NOMO-1 (cell line): ENCODE measurements around the gene FNDC1.

ENCODE experiments used
- DNase-seq, 2 experiments: peaks; one replicate each; lab custom pipeline; 2025; ENCODE audit not compliant: unreplicated experiment in 2 of 2; lab: John Stamatoyannopoulos, UW

FNDC1 gene

GRCh38 chr6:159156089-159156488 lies 13.1 kb upstream of the FNDC1 start:
- no peak for DNase-seq

- no peak for DNase-seq
Observed at GRCh38 chr6:159157431-159157830, 11.8 kb upstream of the FNDC1 start.

GRCh38 chr6:159161839-159162238 lies 7.4 kb upstream of the FNDC1 start:
- DNase-seq = no peak

GRCh38 chr6:159163901-159164370 lies 5.3 kb upstream of the FNDC1 start:
- DNase-seq = no peak

- peak in 1 of 2 experiments; percentile 56 for DNase-seq
Observed at GRCh38 chr6:159168536-159169192, 536 bp upstream of the FNDC1 start.

GRCh38 chr6:159169557-159170332 lies 545 bp downstream of the FNDC1 start:
- no peak for DNase-seq

- DNase-seq = no peak
Observed at GRCh38 chr6:159170333-159170672, 1.1 kb downstream of the FNDC1 start.

GRCh38 chr6:159170999-159171712 lies 2.0 kb downstream of the FNDC1 start:
- DNase-seq = peak in 1 of 2 experiments; percentile 5

GRCh38 chr6:159172091-159172491 lies 2.9 kb downstream of the FNDC1 start:
- no peak for DNase-seq

GRCh38 chr6:159174263-159174969 lies 5.2 kb downstream of the FNDC1 start:
- peak; percentile 62 to 77 for DNase-seq

- DNase-seq = no peak
Observed at GRCh38 chr6:159176913-159177312, 7.7 kb downstream of the FNDC1 start.

- no peak for DNase-seq
Observed at GRCh38 chr6:159178847-159179246, 9.6 kb downstream of the FNDC1 start.

GRCh38 chr6:159180001-159180400 lies 10.8 kb downstream of the FNDC1 start:
- no peak for DNase-seq

GRCh38 chr6:159181914-159182313 lies 12.7 kb downstream of the FNDC1 start:
- DNase-seq = no peak

- no peak for DNase-seq
Observed at GRCh38 chr6:159184559-159184958, 15.4 kb downstream of the FNDC1 start.

- peak in 1 of 2 experiments; percentile 52 for DNase-seq
Observed at GRCh38 chr6:159190460-159190859, 21.3 kb downstream of the FNDC1 start.

- peak in 1 of 2 experiments; percentile 38 for DNase-seq
Observed at GRCh38 chr6:159193923-159194322, 24.7 kb downstream of the FNDC1 start.

GRCh38 chr6:159194421-159194820 lies 25.2 kb downstream of the FNDC1 start:
- DNase-seq = no peak

GRCh38 chr6:159196430-159196975 lies 27.3 kb downstream of the FNDC1 start:
- peak; percentile 38 to 71 for DNase-seq

GRCh38 chr6:159197251-159197650 lies 28.1 kb downstream of the FNDC1 start:
- no peak for DNase-seq

GRCh38 chr6:159201336-159201735 lies 32.1 kb downstream of the FNDC1 start:
- peak; percentile 28 to 83 for DNase-seq
